ENCODE measurements around the gene CCNO. TPM values are rescaled to one million over a fixed set of nuclear protein-coding genes. Genes with fewer than 3 reads are reported as not detected.

Gene CCNO
- total RNA-seq, 1 donor from 2014 or later = 2.7 TPM

GRCh38 chr5:55231919-55232270, 1.5 kb downstream of the CCNO start:
- H3K4me1 Mint-ChIP-seq (ENCODE audit: unreplicated experiment) = peaks cover 10% of the 10 kb centered on the region
- H3K4me3 Mint-ChIP-seq = peak overlapping the region; percentile 92
- TF ChIP-seq CTCF (conservative IDR thresholded peaks at IDR 0.05) = no peak
- H3K27me3 Mint-ChIP-seq = peaks cover 82% of the 10 kb centered on the region
- peak overlapping the region; percentile 44 for H3K27ac Mint-ChIP-seq
- H3K9me3 Mint-ChIP-seq = no peaks in the 10 kb centered on the region
- no peak for DNase-seq (ENCODE audit: extremely low spot score, unreplicated experiment)
- H3K36me3 Mint-ChIP-seq = no peaks in the 10 kb centered on the region

GRCh38 chr5:55231029-55231918, 2.1 kb downstream of the CCNO start:
- no peak for DNase-seq (ENCODE audit: extremely low spot score, unreplicated experiment)
- peaks cover 77% of the 10 kb centered on the region for H3K27me3 Mint-ChIP-seq
- peak overlapping the region; percentile 92 for H3K4me3 Mint-ChIP-seq
- no peak overlapping the region for H3K27ac Mint-ChIP-seq
- TF ChIP-seq CTCF (conservative IDR thresholded peaks at IDR 0.05) = peak; percentile 41
- H3K36me3 Mint-ChIP-seq = no peaks in the 10 kb centered on the region
- H3K9me3 Mint-ChIP-seq = no peaks in the 10 kb centered on the region
- H3K4me1 Mint-ChIP-seq (ENCODE audit: unreplicated experiment) = peaks cover 10% of the 10 kb centered on the region

- peak overlapping the region; percentile 92 for H3K4me3 Mint-ChIP-seq
- H3K27me3 Mint-ChIP-seq = peaks cover 83% of the 10 kb centered on the region
- H3K27ac Mint-ChIP-seq = no peak overlapping the region
These were observed 3.2 kb downstream of the CCNO start for GRCh38 chr5:55230086-55230629.

GRCh38 chr5:55227664-55228430, 5.6 kb downstream of the CCNO start:
- H3K9me3 Mint-ChIP-seq = no peaks in the 10 kb centered on the region
- peaks cover 4% of the 10 kb centered on the region for H3K36me3 Mint-ChIP-seq
- H3K4me1 Mint-ChIP-seq (ENCODE audit: unreplicated experiment) = peaks cover 10% of the 10 kb centered on the region
- DNase-seq (ENCODE audit: extremely low spot score, unreplicated experiment) = no peak
- H3K4me3 Mint-ChIP-seq = peak overlapping the region; percentile 84
- H3K27me3 Mint-ChIP-seq = peaks cover 92% of the 10 kb centered on the region
- no peak overlapping the region for H3K27ac Mint-ChIP-seq
- TF ChIP-seq CTCF (conservative IDR thresholded peaks at IDR 0.05) = no peak

More at GRCh38 chr5:55230086-55230629, 3.2 kb downstream of the CCNO start:
- H3K9me3 Mint-ChIP-seq = no peaks in the 10 kb centered on the region
- DNase-seq (ENCODE audit: extremely low spot score, unreplicated experiment) = no peak
- TF ChIP-seq CTCF (conservative IDR thresholded peaks at IDR 0.05) = no peak
- peaks cover 10% of the 10 kb centered on the region for H3K4me1 Mint-ChIP-seq (ENCODE audit: unreplicated experiment)
- no peaks in the 10 kb centered on the region for H3K36me3 Mint-ChIP-seq

GRCh38 chr5:55226934-55227663, 6.3 kb downstream of the CCNO start, which contains the start of gene MCIDAS:
Gene MCIDAS (minus strand): TSS chr5:55227315. CDS start chr5:55227138, 177 bp downstream.
- H3K27me3 Mint-ChIP-seq = peaks cover 92% of the 10 kb centered on the region
- H3K4me3 Mint-ChIP-seq = peak within 1 kb of the TSS; percentile 84

More at GRCh38 chr5:55226934-55227663, 6.3 kb downstream of the CCNO start, which contains the start of gene MCIDAS:
- DNase-seq (ENCODE audit: extremely low spot score, unreplicated experiment) = peak; percentile 75
- Mint-ChIP-seq H3K36me3 (peaks cover 4% of the 10 kb centered on the region), H3K27ac (no peak within 1 kb of the TSS), H3K4me1 (ENCODE audit: unreplicated experiment) (peaks cover 13% of the 10 kb centered on the region), H3K9me3 (no peaks in the 10 kb centered on the region)
- TF ChIP-seq CTCF (conservative IDR thresholded peaks at IDR 0.05) = no peak

Data from type B pancreatic cell (in vitro differentiated cells).